AG09309 (cell line): ENCODE results near the gene GNAZ.

ENCODE experiments used
- DNase-seq: peaks from one replicate; pipeline ENCODE4 v3.0.0-alpha.2; 2010; ENCODE audit warnings: low read depth
- H3K4me3 ChIP-seq: 2 replicates; pipeline ENCODE4 v1.5.1; 2011; ENCODE audit warnings: mild to moderate bottlenecking, low read depth, low read length, moderate library complexity; ENCODE audit not compliant: control insufficient read depth
- TF ChIP-seq, protein P1 (sequence below): IDR thresholded peaks from 2 replicates; pipeline ENCODE4 v1.5.1; 2011; ENCODE audit warnings: mild to moderate bottlenecking, low read depth, low read length, inconsistent platforms; ENCODE audit not compliant: insufficient read depth, control insufficient read depth; ENCODE audit errors: missing control alignments

Gene GNAZ

GRCh38 chr22:23065495-23066122 lies 4.7 kb upstream of the GNAZ start:
- TF ChIP-seq, protein P1, sequence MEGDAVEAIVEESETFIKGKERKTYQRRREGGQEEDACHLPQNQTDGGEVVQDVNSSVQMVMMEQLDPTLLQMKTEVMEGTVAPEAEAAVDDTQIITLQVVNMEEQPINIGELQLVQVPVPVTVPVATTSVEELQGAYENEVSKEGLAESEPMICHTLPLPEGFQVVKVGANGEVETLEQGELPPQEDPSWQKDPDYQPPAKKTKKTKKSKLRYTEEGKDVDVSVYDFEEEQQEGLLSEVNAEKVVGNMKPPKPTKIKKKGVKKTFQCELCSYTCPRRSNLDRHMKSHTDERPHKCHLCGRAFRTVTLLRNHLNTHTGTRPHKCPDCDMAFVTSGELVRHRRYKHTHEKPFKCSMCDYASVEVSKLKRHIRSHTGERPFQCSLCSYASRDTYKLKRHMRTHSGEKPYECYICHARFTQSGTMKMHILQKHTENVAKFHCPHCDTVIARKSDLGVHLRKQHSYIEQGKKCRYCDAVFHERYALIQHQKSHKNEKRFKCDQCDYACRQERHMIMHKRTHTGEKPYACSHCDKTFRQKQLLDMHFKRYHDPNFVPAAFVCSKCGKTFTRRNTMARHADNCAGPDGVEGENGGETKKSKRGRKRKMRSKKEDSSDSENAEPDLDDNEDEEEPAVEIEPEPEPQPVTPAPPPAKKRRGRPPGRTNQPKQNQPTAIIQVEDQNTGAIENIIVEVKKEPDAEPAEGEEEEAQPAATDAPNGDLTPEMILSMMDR = no peak
- DNase-seq = no peak
- no peak overlapping the region for H3K4me3 ChIP-seq

GRCh38 chr22:23066200-23067022 lies 3.9 kb upstream of the GNAZ start:
- TF ChIP-seq, protein P1 = no peak
- DNase-seq = no peak
- H3K4me3 ChIP-seq = no peak overlapping the region

GRCh38 chr22:23067023-23067650 lies 3.2 kb upstream of the GNAZ start:
- no peak for DNase-seq
- H3K4me3 ChIP-seq = no peak overlapping the region
- TF ChIP-seq, protein P1 = no peak

GRCh38 chr22:23067691-23068090 lies 2.6 kb upstream of the GNAZ start:
- TF ChIP-seq, protein P1 = no peak
- DNase-seq = no peak
- H3K4me3 ChIP-seq = no peak overlapping the region

- no peak for DNase-seq
- H3K4me3 ChIP-seq = no peak overlapping the region
- TF ChIP-seq, protein P1 = no peak
Measured at GRCh38 chr22:23068096-23068831, 2.1 kb upstream of the GNAZ start.

DNA sequence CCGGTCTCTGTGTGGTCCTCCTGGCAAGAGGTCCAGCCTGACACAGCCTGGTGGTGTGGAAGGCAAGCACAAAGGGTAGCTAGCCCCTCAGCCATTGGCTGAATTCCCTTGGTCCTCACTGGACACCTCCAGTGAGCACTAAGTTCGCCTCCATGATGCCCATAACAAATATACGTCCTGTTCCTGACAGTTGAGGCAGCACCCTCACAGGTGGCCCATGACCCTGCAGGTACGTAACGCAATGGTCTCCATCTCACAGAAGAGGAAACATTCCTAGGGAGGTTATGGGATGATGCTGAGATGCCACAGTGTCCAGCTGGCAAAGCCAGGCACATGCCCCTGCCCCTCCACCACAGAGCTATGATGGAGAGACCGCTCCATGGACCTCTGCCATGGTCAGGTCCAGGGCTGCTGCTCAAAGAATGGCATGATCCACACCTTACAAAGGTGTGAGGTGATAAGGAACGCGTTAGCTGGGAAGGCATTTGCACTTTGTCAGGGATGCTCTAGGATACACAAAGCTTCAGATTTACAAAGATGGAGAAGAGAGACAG lies 1.4 kb upstream of the GNAZ start:
- no peak overlapping the region for H3K4me3 ChIP-seq
- DNase-seq = no peak
- TF ChIP-seq, protein P1 = no peak
